HepG2 (cell line): Measurements from ENCODE around the gene SLCO6A1.

Experiments
- HNRNPH1 ChIP-seq: fragments of 200-400 bp; formaldehyde crosslinking; optimal IDR thresholded peaks from 2 replicates; pipeline ENCODE3; 2017; ENCODE audit warnings: mild to moderate bottlenecking, low read depth, low read length
- MAFF ChIP-seq: IDR thresholded peaks from 2 replicates; pipeline ENCODE4 v1.6.1; 2011; ENCODE audit warnings: low read depth, low read length, improper control_type of control experiment
- PTBP1 ChIP-seq: fragments of 200-400 bp; formaldehyde crosslinking; IDR thresholded peaks from 2 replicates; pipeline ENCODE4 v1.6.1; 2018; ENCODE audit warnings: low read length, low read depth; ENCODE audit not compliant: poor library complexity, severe bottlenecking
- RARA ChIP-seq: IDR thresholded peaks from 2 replicates; pipeline ENCODE4 v1.6.1; 2016; ENCODE audit warnings: missing genetic modification reagents, missing compliant biosample characterization
- RFX5 ChIP-seq: IDR thresholded peaks from 2 replicates; pipeline ENCODE4 v1.6.1; 2011; ENCODE audit warnings: low read depth, low read length, improper control_type of control experiment
- TP53 ChIP-seq: sonication (generic); formaldehyde crosslinking; conservative IDR thresholded peaks from 2 replicates; pipeline ENCODE4 v1.4.0; 2020; ENCODE audit warnings: missing genetic modification reagents
- ZNF121 ChIP-seq: sonication (generic); formaldehyde crosslinking; IDR thresholded peaks from 2 replicates; pipeline ENCODE4 v1.5.0; 2020; ENCODE audit warnings: mild to moderate bottlenecking, missing genetic modification reagents
- ZNF572 ChIP-seq: sonication (generic); formaldehyde crosslinking; IDR thresholded peaks from 2 replicates; pipeline ENCODE4 v1.5.1; 2020; ENCODE audit warnings: mild to moderate bottlenecking, missing genetic modification reagents
- ZNF605 ChIP-seq: sonication (generic); formaldehyde crosslinking; IDR thresholded peaks from 2 replicates; pipeline ENCODE4 v1.8.0; 2022; ENCODE audit warnings: mild to moderate bottlenecking, missing genetic modification reagents
- TF ChIP-seq, protein P1 (sequence below): sonication (generic); formaldehyde crosslinking; IDR thresholded peaks from 2 replicates; pipeline ENCODE4 v1.4.0; 2020; ENCODE audit warnings: missing genetic modification reagents

DNA sequence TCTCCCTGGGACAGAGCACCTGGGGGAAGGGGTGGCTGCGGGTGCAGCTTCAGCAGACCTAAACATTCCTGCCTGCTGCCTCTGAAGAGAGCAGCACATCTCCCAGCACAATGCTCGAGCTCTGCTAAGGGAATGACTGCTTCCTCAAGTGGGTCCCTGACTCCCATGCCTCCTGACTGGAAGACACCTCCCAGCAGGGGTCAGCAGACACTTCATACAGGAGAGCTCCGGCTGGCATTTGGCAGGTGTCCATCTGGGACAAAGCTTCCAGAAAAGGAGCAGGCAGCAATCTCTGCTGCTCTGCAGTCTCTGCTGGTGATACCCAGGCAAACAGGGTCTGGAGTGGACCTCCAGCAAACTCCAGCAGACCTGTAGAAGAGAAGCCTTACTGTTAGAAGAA is 77.2 kb downstream of the SLCO6A1 start:
- TF ChIP-seq ZNF605 (CRISPR knock-in tag): no peak
- TF ChIP-seq RARA (CRISPR knock-in tag): no peak
- TF ChIP-seq, protein P1, sequence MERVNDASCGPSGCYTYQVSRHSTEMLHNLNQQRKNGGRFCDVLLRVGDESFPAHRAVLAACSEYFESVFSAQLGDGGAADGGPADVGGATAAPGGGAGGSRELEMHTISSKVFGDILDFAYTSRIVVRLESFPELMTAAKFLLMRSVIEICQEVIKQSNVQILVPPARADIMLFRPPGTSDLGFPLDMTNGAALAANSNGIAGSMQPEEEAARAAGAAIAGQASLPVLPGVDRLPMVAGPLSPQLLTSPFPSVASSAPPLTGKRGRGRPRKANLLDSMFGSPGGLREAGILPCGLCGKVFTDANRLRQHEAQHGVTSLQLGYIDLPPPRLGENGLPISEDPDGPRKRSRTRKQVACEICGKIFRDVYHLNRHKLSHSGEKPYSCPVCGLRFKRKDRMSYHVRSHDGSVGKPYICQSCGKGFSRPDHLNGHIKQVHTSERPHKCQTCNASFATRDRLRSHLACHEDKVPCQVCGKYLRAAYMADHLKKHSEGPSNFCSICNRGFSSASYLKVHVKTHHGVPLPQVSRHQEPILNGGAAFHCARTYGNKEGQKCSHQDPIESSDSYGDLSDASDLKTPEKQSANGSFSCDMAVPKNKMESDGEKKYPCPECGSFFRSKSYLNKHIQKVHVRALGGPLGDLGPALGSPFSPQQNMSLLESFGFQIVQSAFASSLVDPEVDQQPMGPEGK (CRISPR knock-in tag): no peak
- no peak for TF ChIP-seq HNRNPH1
- TF ChIP-seq ZNF121 (CRISPR knock-in tag): no peak
- TF ChIP-seq RFX5: no peak
- TF ChIP-seq ZNF572 (CRISPR knock-in tag): no peak
- TF ChIP-seq PTBP1: no peak
- no peak for TF ChIP-seq TP53 (CRISPR knock-in tag)
- no peak for TF ChIP-seq MAFF
